EL (cell line): ENCODE data around the gene MAP3K7.

Source experiments
- DNase-seq: peaks from one replicate; pipeline ENCODE4 v3.0.0-alpha.2; 2016

The MAP3K7 gene

GRCh38 chr6:90483116-90483839, 103.6 kb downstream of the MAP3K7 start:
- DNase-seq = peak; percentile 21

- DNase-seq = no peak
Observed at GRCh38 chr6:90480666-90481065, 106.2 kb downstream of the MAP3K7 start.

- DNase-seq = no peak
Observed at GRCh38 chr6:90479603-90479926, 107.3 kb downstream of the MAP3K7 start.

- DNase-seq = peak; percentile 93
Observed at GRCh38 chr6:90478789-90479602, 107.9 kb downstream of the MAP3K7 start.

GRCh38 chr6:90478278-90478677, 108.6 kb downstream of the MAP3K7 start:
- no peak for DNase-seq

DNA sequence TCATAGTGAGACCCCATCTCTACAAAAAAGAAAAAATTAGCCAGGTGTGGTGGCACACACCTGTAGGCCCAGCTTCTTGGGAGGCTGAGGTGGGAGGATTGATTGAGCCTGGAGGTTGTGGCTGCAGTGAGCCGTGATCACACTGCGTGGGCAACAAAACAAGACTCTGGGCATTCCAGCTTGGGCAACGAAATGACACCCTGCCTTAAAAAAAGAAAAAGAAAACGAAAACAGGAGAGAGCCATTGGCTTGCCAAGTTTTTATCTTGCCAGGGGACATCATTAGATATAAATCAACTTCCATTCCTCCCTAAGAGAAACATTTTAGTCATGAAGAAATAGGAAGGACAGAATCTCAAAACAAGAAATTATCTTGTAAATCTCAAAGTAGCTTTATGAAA, 109.5 kb downstream of the MAP3K7 start:
- no peak for DNase-seq

- no peak for DNase-seq
Observed at GRCh38 chr6:90472716-90473115, 114.2 kb downstream of the MAP3K7 start.

- no peak for DNase-seq
Observed at GRCh38 chr6:90471263-90471662, 115.6 kb downstream of the MAP3K7 start.

GRCh38 chr6:90469906-90470305, 117.0 kb downstream of the MAP3K7 start:
- no peak for DNase-seq

GRCh38 chr6:90468859-90469258, 118.0 kb downstream of the MAP3K7 start:
- no peak for DNase-seq

- DNase-seq = peak; percentile 62
Observed at GRCh38 chr6:90468080-90468479, 118.8 kb downstream of the MAP3K7 start.

DNA sequence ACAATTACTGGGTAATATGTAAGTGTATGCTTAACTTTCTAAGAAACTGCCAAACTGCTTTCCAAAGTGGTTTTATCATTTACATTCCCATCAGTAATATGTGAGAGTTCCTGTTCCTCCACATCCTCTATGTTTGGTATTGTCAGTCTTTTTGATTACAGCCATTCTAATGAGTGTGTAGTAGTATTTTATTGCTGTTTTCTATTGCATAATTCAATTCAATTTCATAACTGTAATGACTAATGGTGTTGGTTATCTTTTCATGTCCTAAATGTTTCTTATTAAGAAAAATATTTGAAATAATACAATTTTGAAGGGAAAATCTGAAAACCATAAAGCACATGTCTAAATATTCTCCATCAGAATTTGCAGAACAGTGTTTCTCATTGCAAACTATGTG, 119.3 kb downstream of the MAP3K7 start:
- DNase-seq = no peak

GRCh38 chr6:90466154-90466940, 120.5 kb downstream of the MAP3K7 start:
- DNase-seq = peak; percentile 17

DNA sequence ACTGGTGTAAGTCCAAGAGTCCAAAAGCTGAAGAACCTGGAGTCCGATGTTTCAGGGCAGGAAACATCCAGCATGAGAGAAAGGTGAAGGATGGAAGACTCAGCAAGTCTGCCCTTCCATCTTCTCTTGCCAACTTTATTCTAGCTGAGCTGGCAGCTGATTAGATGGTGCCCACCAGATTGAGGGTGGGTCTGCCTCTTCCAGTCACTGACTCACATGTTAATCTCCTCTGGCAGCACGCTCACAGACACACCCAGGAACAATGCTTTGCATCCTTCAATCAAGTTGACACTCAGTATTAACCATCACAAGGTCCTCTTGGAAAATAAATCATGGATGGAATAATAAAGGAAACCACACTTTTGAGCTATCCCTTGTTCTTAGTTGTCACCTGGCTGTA, 121.2 kb downstream of the MAP3K7 start:
- no peak for DNase-seq

GRCh38 chr6:90464507-90464906, 122.4 kb downstream of the MAP3K7 start:
- DNase-seq = no peak

DNA sequence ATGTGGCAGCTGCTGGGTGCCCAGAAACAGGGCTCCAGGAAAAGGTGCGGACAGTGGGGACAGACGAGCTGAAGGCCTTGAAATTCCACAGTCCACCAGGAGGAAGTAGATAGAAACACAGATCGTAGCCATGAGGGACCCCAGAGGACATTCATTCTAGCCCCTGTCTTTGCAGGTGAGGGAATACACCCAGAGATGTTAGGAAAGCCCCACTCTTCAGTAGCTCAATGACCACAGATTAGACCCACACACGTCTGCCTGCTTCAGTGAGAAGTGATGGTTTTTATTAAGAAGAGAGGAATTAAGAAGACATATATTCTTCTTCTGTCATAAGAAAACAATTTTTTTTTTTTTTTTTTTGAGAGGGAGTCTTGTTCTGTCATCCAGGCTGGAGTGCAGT, 123.0 kb downstream of the MAP3K7 start:
- no peak for DNase-seq
